Peyer's patch (tissue), 4 donors: ENCODE results near the gene CRACR2A.

Experiments
- CTCF ChIP-seq, 6 experiments: fragments of 450-650 bp in 4 of 6; fragments of 200-600 bp in 2 of 6; sonication (generic) in 1 of 6; IDR thresholded peaks; one replicate each; pipeline ENCODE4 v1.5.1; 2017 to 2019; ENCODE audit warnings: antibody characterized with exemption in 6 of 6, mild to moderate bottlenecking in 3 of 6, moderate library complexity in 1 of 6
- POLR2A ChIP-seq, 2 donors: fragments of 450-650 bp; IDR thresholded peaks; one replicate each; pipeline ENCODE4 v1.5.1; 2017; ENCODE audit warnings: antibody characterized with exemption in 2 of 2, mild to moderate bottlenecking in 2 of 2, moderate library complexity in 2 of 2

GRCh38 chr12:3645091-3645490, 107.8 kb downstream of the CRACR2A start:
- TF ChIP-seq CTCF (IDR thresholded peaks at IDR 0.05), result no peak
- TF ChIP-seq POLR2A (IDR thresholded peaks at IDR 0.05), result no peak
